H1 (cell line): ENCODE data around the gene PRKCA. TPM values are rescaled to one million over a fixed set of nuclear protein-coding genes. Genes with fewer than 3 reads are reported as not detected.

Source experiments
- CTCF ChIA-PET: fragments of 300-600 bp; sonication (Branson Sonifier 250); formaldehyde crosslinking; loops from one replicate; lab custom pipeline; 2021; ENCODE audit not compliant: partially characterized antibody; lab: Charles Lee
- POLR2A ChIA-PET: fragments of 300-600 bp; sonication (Branson Sonifier 250); formaldehyde crosslinking; loops from one replicate; lab custom pipeline; 2021; ENCODE audit warnings: inconsistent platforms; ENCODE audit not compliant: partially characterized antibody; lab: Charles Lee
- DNase-seq, 2 experiments: peaks; one replicate each; pipeline versions ENCODE4 v3.0.0 to v3.0.0-alpha.2; 2010 to 2022; ENCODE audit warnings: low spot score in 2 of 2, low read depth in 1 of 2, mixed read lengths in 1 of 2
- FAIRE-seq: peaks from 2 replicates; lab custom pipeline; 2011; peaks lifted over from hg19 to GRCh38; lab: Jason Lieb, UNC
- H2AFZ ChIP-seq: 2 replicates; pipeline ENCODE4 v1.8.1; 2012; ENCODE audit warnings: low read length, inconsistent platforms
- H2AK5ac ChIP-seq: 2 replicates; pipeline ENCODE4 v1.6.1; 2013; ENCODE audit warnings: low read depth, low read length
- H2BK120ac ChIP-seq: replicated peaks from 2 replicates; pipeline ENCODE3; 2013; ENCODE audit warnings: low read depth, low read length, inconsistent platforms
- H2BK12ac ChIP-seq: 2 replicates; pipeline ENCODE4 v1.6.1; 2013; ENCODE audit warnings: low read depth, low read length
- H2BK15ac ChIP-seq: 2 replicates; pipeline ENCODE4 v1.6.1; 2013; ENCODE audit warnings: low read length
- H2BK20ac ChIP-seq: 2 replicates; pipeline ENCODE4 v1.6.1; 2013; ENCODE audit warnings: low read length
- H2BK5ac ChIP-seq: 2 replicates; pipeline ENCODE4 v1.6.1; 2013; ENCODE audit warnings: low read depth, low read length
- H3K14ac ChIP-seq: 2 replicates; pipeline ENCODE4 v1.6.1; 2013; ENCODE audit warnings: inconsistent platforms; ENCODE audit not compliant: insufficient read length
- H3K18ac ChIP-seq: 2 replicates; pipeline ENCODE4 v1.6.1; 2013; ENCODE audit warnings: low read length; ENCODE audit errors: extremely low read depth
- H3K23ac ChIP-seq: 2 replicates; pipeline ENCODE4 v1.6.1; 2013; ENCODE audit warnings: inconsistent platforms; ENCODE audit not compliant: insufficient read length
- H3K23me2 ChIP-seq: 2 replicates; pipeline ENCODE4 v1.6.1; 2013; ENCODE audit warnings: low read depth, low read length
- H3K27ac ChIP-seq: 2 replicates; pipeline ENCODE4 v1.6.1; 2011; ENCODE audit warnings: low read depth, low read length, inconsistent platforms
- H3K27me3 ChIP-seq, 4 experiments: replicated peaks in 1 of 4; 1 replicate in 1 of 4; 2 replicates in 3 of 4; pipeline versions ENCODE4 v1.6.1 to v1.8.1; 2011 to 2013; ENCODE audit warnings: low read length in 3 of 4, mild to moderate bottlenecking in 3 of 4, inconsistent platforms in 2 of 4, mixed read lengths in 2 of 4, moderate library complexity in 1 of 4; ENCODE audit not compliant: control insufficient read depth in 3 of 4, insufficient read depth in 3 of 4; ENCODE audit errors: extremely low read depth in 1 of 4
- H3K36me3 ChIP-seq, 4 experiments: 2 replicates each; pipeline versions ENCODE4 v1.6.1 to v1.8.1; 2011 to 2013; ENCODE audit warnings: mild to moderate bottlenecking in 4 of 4, low read length in 3 of 4, moderate library complexity in 2 of 4, control low read depth in 1 of 4, inconsistent platforms in 1 of 4; ENCODE audit not compliant: insufficient read depth in 4 of 4, control insufficient read depth in 2 of 4
- H3K4ac ChIP-seq: replicated peaks from 2 replicates; pipeline ENCODE3; 2013; ENCODE audit warnings: low read length, low read depth, mixed read lengths, inconsistent platforms; ENCODE audit not compliant: insufficient read length
- H3K4me1 ChIP-seq, 4 experiments: replicated peaks in 1 of 4; 1 replicate in 1 of 4; 2 replicates in 3 of 4; pipeline versions ENCODE4 v1.6.1 to v1.8.1; 2011 to 2013; ENCODE audit warnings: low read length in 3 of 4, inconsistent platforms in 2 of 4, mixed read lengths in 1 of 4; ENCODE audit not compliant: insufficient read depth in 4 of 4, control insufficient read depth in 3 of 4
- H3K4me2 ChIP-seq, 2 experiments: 2 replicates each; pipeline versions ENCODE4 v1.6.1 to v1.8.1; 2011 to 2013; ENCODE audit warnings: low read depth in 2 of 2, low read length in 2 of 2, control low read depth in 1 of 2, inconsistent platforms in 1 of 2, mild to moderate bottlenecking in 1 of 2; ENCODE audit not compliant: insufficient read depth in 1 of 2
- H3K4me3 ChIP-seq, 4 experiments: fragments of 200-600, 300-600 bp in 1 of 4; sonication (generic), shearing (Covaris generic), sonication (Bioruptor Twin) in 1 of 4; 2 replicates each; pipeline versions ENCODE4 v1.5.1 to v1.8.1; 2011 to 2016; ENCODE audit warnings: low read length in 4 of 4, low read depth in 3 of 4, control low read depth in 2 of 4, inconsistent platforms in 2 of 4, mild to moderate bottlenecking in 2 of 4, mixed read lengths in 1 of 4, moderate library complexity in 1 of 4; ENCODE audit not compliant: insufficient read depth in 2 of 4; ENCODE audit errors: extremely low read depth in 1 of 4
- H3K56ac ChIP-seq: replicated peaks from 2 replicates; pipeline ENCODE3; 2013; ENCODE audit warnings: low read depth, mild to moderate bottlenecking, mixed read lengths, low read length, inconsistent platforms; ENCODE audit not compliant: insufficient read length
- H3K79me1 ChIP-seq: 2 replicates; pipeline ENCODE4 v1.6.1; 2013; ENCODE audit warnings: low read depth, low read length, control low read depth
- H3K79me2 ChIP-seq, 2 experiments: 2 replicates each; pipeline versions ENCODE4 v1.6.1 to v1.8.1; 2012 to 2013; ENCODE audit warnings: low read length in 2 of 2, mild to moderate bottlenecking in 2 of 2, inconsistent platforms in 1 of 2; ENCODE audit not compliant: insufficient read depth in 2 of 2, control insufficient read depth in 1 of 2
- H3K9ac ChIP-seq, 4 experiments: replicated peaks in 1 of 4; 1 replicate in 1 of 4; 2 replicates in 3 of 4; pipeline versions ENCODE4 v1.6.1 to v1.8.1; 2011 to 2013; ENCODE audit warnings: low read depth in 3 of 4, low read length in 3 of 4, control low read depth in 2 of 4, mild to moderate bottlenecking in 2 of 4, moderate library complexity in 2 of 4, inconsistent platforms in 1 of 4; ENCODE audit errors: extremely low read depth in 1 of 4
- H3K9me3 ChIP-seq, 2 experiments: 2 replicates each; pipeline versions ENCODE4 v1.6.1 to v1.8.1; 2012 to 2013; ENCODE audit warnings: mild to moderate bottlenecking in 2 of 2, moderate library complexity in 2 of 2, control low read depth in 1 of 2, inconsistent platforms in 1 of 2, low read depth in 1 of 2, low read length in 1 of 2, mixed read lengths in 1 of 2; ENCODE audit not compliant: insufficient read depth in 2 of 2
- H4K20me1 ChIP-seq, 2 experiments: replicated peaks in 1 of 2; 2 replicates each; pipeline versions ENCODE3 to v1.8.1; 2011 to 2013; ENCODE audit warnings: inconsistent platforms in 2 of 2, low read length in 2 of 2, mild to moderate bottlenecking in 1 of 2; ENCODE audit not compliant: insufficient read depth in 2 of 2, control insufficient read depth in 1 of 2
- H4K5ac ChIP-seq: 2 replicates; pipeline ENCODE4 v1.6.1; 2013; ENCODE audit warnings: low read length, low read depth, mixed read lengths, inconsistent platforms; ENCODE audit not compliant: insufficient read length
- H4K8ac ChIP-seq: 2 replicates; pipeline ENCODE4 v1.8.0; 2013; ENCODE audit warnings: mild to moderate bottlenecking, moderate library complexity, low read length, inconsistent platforms; ENCODE audit not compliant: insufficient read depth; ENCODE audit errors: extremely low read depth
- H4K91ac ChIP-seq: replicated peaks from 2 replicates; pipeline ENCODE3; 2013; ENCODE audit warnings: low read length, mixed read lengths, inconsistent platforms; ENCODE audit not compliant: insufficient read length
- CHD1 ChIP-seq: IDR thresholded peaks from 2 replicates; pipeline ENCODE4 v1.6.1; 2012; ENCODE audit warnings: low read depth, low read length, improper control_type of control experiment
- EGR1 ChIP-seq: IDR thresholded peaks from 2 replicates; pipeline ENCODE4 v1.6.1; 2011; ENCODE audit warnings: low read depth, low read length, borderline replicate concordance
- NANOG ChIP-seq: IDR thresholded peaks from 2 replicates; pipeline ENCODE4 v1.6.1; 2011; ENCODE audit warnings: low read length, low read depth, mild to moderate bottlenecking, inconsistent platforms; ENCODE audit not compliant: insufficient read depth, poor library complexity, severe bottlenecking
- RXRA ChIP-seq: IDR thresholded peaks from 2 replicates; pipeline ENCODE4 v1.6.1; 2011; ENCODE audit warnings: low read depth, mild to moderate bottlenecking, low read length, moderate library complexity; ENCODE audit not compliant: insufficient read depth
- SP2 ChIP-seq: IDR thresholded peaks from 2 replicates; pipeline ENCODE4 v1.6.1; 2012; ENCODE audit warnings: mild to moderate bottlenecking, low read length, inconsistent platforms
- WGBS, 2 experiments: shearing (Covaris generic) in 1 of 2; methylation state at CpG; one replicate each; pipeline versions ENCODE4 v1.1.6 to v1.1.7; 2013 to 2015; ENCODE audit warnings: low lambda C conversion rate in 2 of 2, mixed read lengths in 2 of 2, inconsistent platforms in 1 of 2, low coverage in 1 of 2, missing lambda C conversion rate in 1 of 2; ENCODE audit not compliant: insufficient replicate concordance in 2 of 2, insufficient coverage in 1 of 2, insufficient read length in 1 of 2; ENCODE audit errors: extremely low coverage in 1 of 2, missing lambda C conversion rate in 1 of 2; 5-methylcytosine and 5-hydroxymethylcytosine counted together
- polyA plus RNA-seq, 7 experiments: library from polyadenylated mRNA; depleted of rRNA in 3 of 7; stranded (reverse) in 5 of 7; unstranded in 2 of 7; fragments of >200 nt in 5 of 7; fragments of 200-250 nt in 2 of 7; gene quantifications; 1 replicate in 5 of 7; 2 replicates in 1 of 7; 4 replicates in 1 of 7; pipeline versions ENCODE4 v1.2.1 to v1.2.3, GENCODE V29; 2011 to 2013; ENCODE audit warnings: missing spikeins in 2 of 7, mixed read lengths in 2 of 7
- total RNA-seq: library from RNA; stranded (reverse); fragmentation: NEBNext Ultra II Directional; extraction: Animal tissue kit (Norgen Biotek cat#: 25700); gene quantifications from 2 replicates; pipeline ENCODE4 v1.2.1, GENCODE V29; 2021

Gene PRKCA
- total and polyA plus RNA-seq, 2 of the 8 experiments (the other 6 are each of a cell fraction or from before 2014, with no cell fraction given): 5.8 to 17.8 TPM

GRCh38 chr17:66340720-66341119, 38.3 kb downstream of the PRKCA start:
- Histone ChIP-seq H4K20me1 (no peaks in the 10 kb centered on the region), H4K5ac (no peak overlapping the region), H3K9ac (no peak overlapping the region), H2BK5ac (no peak overlapping the region), H2BK12ac (no peak overlapping the region), H3K4me2 (no peak overlapping the region), H3K27ac (no peak overlapping the region), H3K79me2 (peaks cover 0 to 17% of the 10 kb centered on the region in 2 experiments; a peak in 2 of 4 replicates), H3K23me2 (no peaks in the 10 kb centered on the region), H2BK20ac (no peak overlapping the region)
- no peak for FAIRE-seq
- CTCF ChIA-PET: interaction anchor here (0.7 to 1.7 kb wide), 3 partner anchors 12 to 139 kb away, joined by 3 to 5 read pairs (median 3); no protein-coding TSS in a partner anchor
- TF ChIP-seq RXRA (no peak), NANOG (no peak), CHD1 (no peak), EGR1 (no peak), SP2 (no peak)
- TF ChIP-seq, all 59 proteins: peak for 0
- no peak overlapping the region for H2AFZ ChIP-seq
- no peak overlapping the region for H3K14ac ChIP-seq
- no peak overlapping the region for H3K4ac ChIP-seq
- H3K4me1 ChIP-seq: peaks cover 0 to 5% (median 0%) of the 10 kb centered on the region in 4 experiments; a peak in 3 of 7 replicates
- no peaks in the 10 kb centered on the region for H3K9me3 ChIP-seq
- no peak for DNase-seq
- no peak overlapping the region for H2BK120ac ChIP-seq
- H3K56ac ChIP-seq: no peak overlapping the region
- H2BK15ac ChIP-seq: no peak overlapping the region
- no peak overlapping the region for H3K18ac ChIP-seq
- POLR2A ChIA-PET: interaction anchor here (1.6 kb wide), 1 partner anchor 20 kb away, joined by 4 read pairs; no protein-coding TSS in a partner anchor
- no peak overlapping the region for H4K8ac ChIP-seq
- no peaks in the 10 kb centered on the region for H3K36me3 ChIP-seq
- no peaks in the 10 kb centered on the region; the same call in 1 of the 2 replicates for H3K79me1 ChIP-seq
- 91% methylated on average over 2 of the region's 2 CpGs; no CpG with 5 or more reads in 1 of the 2 experiments for WGBS, 2 experiments
- no peak overlapping the region for H4K91ac ChIP-seq
- H3K27me3 ChIP-seq: no peaks in the 10 kb centered on the region
- H3K23ac ChIP-seq: no peak overlapping the region
- H2AK5ac ChIP-seq: no peak overlapping the region
- no peak overlapping the region for H3K4me3 ChIP-seq
